AG04450 (cell line): Measurements from ENCODE around the gene CHRDL2. TPM values are rescaled to one million over a fixed set of nuclear protein-coding genes. Genes with fewer than 3 reads are reported as not detected.

Source experiments
- CTCF ChIA-PET: fragments of 300-600, 350-600 bp; formaldehyde crosslinking; extraction: SDS; loops from one replicate; lab custom pipeline; 2022; ENCODE audit warnings: antibody characterized with exemption, inconsistent platforms; lab: Charles Lee
- POLR2A ChIA-PET: fragments of 350-600 bp; formaldehyde crosslinking; extraction: SDS; loops from one replicate; lab custom pipeline; 2021; ENCODE audit warnings: antibody characterized with exemption, inconsistent platforms; lab: Yijun Ruan, JAX
- DNase-seq: peaks from one replicate; pipeline ENCODE4 v3.0.0-alpha.2; 2011; ENCODE audit warnings: low read depth, low spot score
- H3K27ac ChIP-seq: one replicate; pipeline ENCODE4 v1.5.1; 2012; ENCODE audit warnings: low read depth, low read length, control low read depth
- H3K27me3 ChIP-seq: one replicate; pipeline ENCODE4 v1.6.0; 2012; ENCODE audit warnings: low read length; ENCODE audit not compliant: control insufficient read depth, insufficient read depth
- H3K4me3 ChIP-seq: 2 replicates; pipeline ENCODE4 v1.5.1; 2011; ENCODE audit warnings: mild to moderate bottlenecking, low read depth, low read length, control low read depth
- H3K9me3 ChIP-seq: 2 replicates; pipeline ENCODE4 v1.5.1; 2012; ENCODE audit warnings: low read length; ENCODE audit not compliant: control insufficient read depth, insufficient read depth
- polyA plus RNA-seq: library from polyadenylated mRNA; depleted of rRNA; stranded (reverse); fragments of >200 nt; gene quantifications from 2 replicates; pipeline ENCODE4 v1.2.3, GENCODE V29; 2011
- TF ChIP-seq, protein P1 (sequence below): IDR thresholded peaks from 2 replicates; pipeline ENCODE4 v1.5.1; 2011; ENCODE audit warnings: low read depth, low read length, control low read depth, inconsistent platforms

Gene CHRDL2
- polyA plus RNA-seq, 1 experiment = 0.88 TPM

- no peaks in the 10 kb centered on the region for H3K27me3 ChIP-seq
- no peak overlapping the region for H3K4me3 ChIP-seq
- ChIA-PET POLR2A (no interaction called here), CTCF (interaction anchor here (0.9 to 8.4 kb wide), 4 partner anchors 11 to 73 kb away, joined by 3 to 61 read pairs (median 3); no protein-coding TSS in a partner anchor)
- DNase-seq = no peak
- TF ChIP-seq, protein P1, sequence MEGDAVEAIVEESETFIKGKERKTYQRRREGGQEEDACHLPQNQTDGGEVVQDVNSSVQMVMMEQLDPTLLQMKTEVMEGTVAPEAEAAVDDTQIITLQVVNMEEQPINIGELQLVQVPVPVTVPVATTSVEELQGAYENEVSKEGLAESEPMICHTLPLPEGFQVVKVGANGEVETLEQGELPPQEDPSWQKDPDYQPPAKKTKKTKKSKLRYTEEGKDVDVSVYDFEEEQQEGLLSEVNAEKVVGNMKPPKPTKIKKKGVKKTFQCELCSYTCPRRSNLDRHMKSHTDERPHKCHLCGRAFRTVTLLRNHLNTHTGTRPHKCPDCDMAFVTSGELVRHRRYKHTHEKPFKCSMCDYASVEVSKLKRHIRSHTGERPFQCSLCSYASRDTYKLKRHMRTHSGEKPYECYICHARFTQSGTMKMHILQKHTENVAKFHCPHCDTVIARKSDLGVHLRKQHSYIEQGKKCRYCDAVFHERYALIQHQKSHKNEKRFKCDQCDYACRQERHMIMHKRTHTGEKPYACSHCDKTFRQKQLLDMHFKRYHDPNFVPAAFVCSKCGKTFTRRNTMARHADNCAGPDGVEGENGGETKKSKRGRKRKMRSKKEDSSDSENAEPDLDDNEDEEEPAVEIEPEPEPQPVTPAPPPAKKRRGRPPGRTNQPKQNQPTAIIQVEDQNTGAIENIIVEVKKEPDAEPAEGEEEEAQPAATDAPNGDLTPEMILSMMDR = no peak
- peak overlapping the region; percentile 21 for H3K27ac ChIP-seq
- peaks cover 7% of the 10 kb centered on the region for H3K9me3 ChIP-seq
Observed at GRCh38 chr11:74684661-74685060, 46.6 kb downstream of the CHRDL2 start.

DNA sequence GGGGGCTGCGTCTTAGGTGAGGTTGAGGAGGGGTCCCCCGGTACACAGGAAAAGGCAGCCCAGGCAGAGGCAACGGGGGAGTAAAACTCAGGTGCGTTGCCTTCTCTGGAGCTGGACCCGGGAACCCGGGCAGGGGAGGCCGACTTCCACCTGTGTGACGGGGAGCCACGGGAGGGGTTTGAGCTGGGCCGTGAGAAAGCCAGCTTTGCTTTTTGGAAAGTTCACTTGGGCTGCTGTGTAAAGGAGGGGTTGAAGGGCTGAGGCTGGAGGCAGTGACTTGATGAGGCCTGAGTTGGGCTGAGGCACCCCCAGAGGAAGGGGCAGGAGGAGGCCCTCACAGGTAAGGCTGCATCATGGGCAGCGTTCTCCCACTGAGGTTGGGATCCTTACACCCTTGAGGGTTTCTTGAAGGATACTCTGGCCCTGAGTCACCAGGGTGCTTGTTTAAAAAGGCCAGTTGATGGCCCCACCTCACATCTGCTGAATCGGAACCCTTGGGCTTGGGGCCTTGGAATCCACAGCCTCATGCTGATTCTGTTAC, 47.2 kb downstream of the CHRDL2 start:
- Histone ChIP-seq H3K27ac (no peak overlapping the region), H3K9me3 (peaks cover 7% of the 10 kb centered on the region), H3K27me3 (no peaks in the 10 kb centered on the region), H3K4me3 (no peak overlapping the region)
- DNase-seq = no peak
- TF ChIP-seq, protein P1 = no peak
- CTCF ChIA-PET = interaction anchor here (0.9 to 8.4 kb wide), 3 partner anchors 11 to 72 kb away, joined by 3 to 61 read pairs (median 3); no protein-coding TSS in a partner anchor
- POLR2A ChIA-PET = no interaction called here

DNA sequence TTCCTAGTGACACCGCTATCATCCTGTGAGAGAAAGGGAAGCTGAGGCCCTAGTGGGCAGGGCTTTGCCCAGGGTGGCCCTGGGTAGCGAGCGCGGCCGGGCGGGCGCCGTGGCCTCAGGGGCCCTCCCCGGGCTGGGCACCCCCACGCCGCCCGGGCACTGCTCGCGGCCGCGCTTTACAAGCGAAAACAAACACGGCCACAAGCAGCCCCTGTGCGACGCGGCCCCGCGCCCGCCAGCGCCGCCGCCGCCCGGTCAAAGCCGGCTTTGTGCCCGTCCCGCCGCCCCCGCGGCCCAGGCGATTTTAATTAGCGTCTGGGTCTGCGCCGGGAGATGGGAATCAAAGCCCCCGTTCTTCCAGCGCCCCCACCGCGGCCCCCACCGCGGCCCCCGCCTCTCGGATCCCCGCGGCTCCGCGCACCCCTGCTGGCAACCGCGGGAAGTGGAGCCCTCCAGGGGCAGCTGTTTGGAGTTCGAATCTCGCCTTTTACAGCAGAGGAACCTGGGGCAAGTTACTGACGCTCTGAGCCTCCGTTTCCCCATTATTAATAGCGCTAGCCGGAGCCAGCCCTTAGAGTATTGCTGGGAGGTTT, 47.9 kb downstream of the CHRDL2 start:
- CTCF ChIA-PET = interaction anchor here (0.5 to 8.4 kb wide), 2 partner anchors 18 to 83 kb away, joined by 4 to 61 read pairs; no protein-coding TSS in a partner anchor
- TF ChIP-seq, protein P1 = peak; percentile 47
- H3K4me3 ChIP-seq = no peak overlapping the region
- H3K9me3 ChIP-seq = peaks cover 7% of the 10 kb centered on the region
- POLR2A ChIA-PET = no interaction called here
- no peak for DNase-seq
- H3K27ac ChIP-seq = no peak overlapping the region
- H3K27me3 ChIP-seq = no peaks in the 10 kb centered on the region

DNA sequence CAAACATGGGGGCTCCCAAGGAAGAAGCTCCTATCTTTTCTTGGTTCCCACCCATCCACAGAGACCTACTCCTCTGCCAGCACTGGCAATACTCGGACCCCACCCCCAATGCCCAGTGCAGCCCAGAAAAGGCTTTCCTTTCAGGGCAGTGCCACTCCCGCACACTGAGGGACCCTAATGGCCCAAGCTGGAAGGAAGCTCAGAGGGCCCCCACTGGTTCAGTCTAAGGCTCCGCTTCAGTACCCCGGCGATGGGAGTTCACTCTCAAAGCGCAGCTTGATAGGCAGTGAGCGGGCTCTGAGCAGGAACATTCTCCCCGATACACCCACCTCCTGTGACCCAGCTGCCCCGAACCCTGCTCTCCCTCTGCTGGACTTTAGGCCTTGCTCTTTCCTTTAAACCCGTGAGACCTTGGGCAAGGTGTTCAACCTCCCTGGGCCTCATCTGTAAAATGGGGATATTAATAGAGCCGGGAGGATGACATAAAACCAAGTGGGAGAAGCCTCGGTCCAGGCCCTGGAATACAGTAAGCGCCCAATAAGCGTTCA, 48.4 kb downstream of the CHRDL2 start:
- H3K4me3 ChIP-seq = no peak overlapping the region
- TF ChIP-seq, protein P1 = no peak
- POLR2A ChIA-PET = no interaction called here
- no peak for DNase-seq
- no peaks in the 10 kb centered on the region for H3K27me3 ChIP-seq
- peaks cover 7% of the 10 kb centered on the region for H3K9me3 ChIP-seq
- CTCF ChIA-PET = interaction anchor here (1.2 to 8.4 kb wide), 2 partner anchors 19 to 71 kb away, joined by 3 to 61 read pairs; no protein-coding TSS in a partner anchor
- H3K27ac ChIP-seq = no peak overlapping the region
